WTC11 (cell line): ENCODE measurements around the gene TBC1D4. TPM values are rescaled to one million over a fixed set of nuclear protein-coding genes. Genes with fewer than 3 reads are reported as not detected.

Experiments
- ATAC-seq: fragments of 200-7000 bp; cut with Tn5 transposase; 2 replicates; pipeline ENCODE4 v1.10.0; 2021; ENCODE audit warnings: mild to moderate bottlenecking, moderate library complexity
- CTCF ChIA-PET: fragments of 300-600 bp; sonication (Branson Sonifier 250); formaldehyde crosslinking; loops from one replicate; lab custom pipeline; 2021; ENCODE audit warnings: antibody characterized with exemption; lab: Charles Lee
- POLR2A ChIA-PET: fragments of 350-600 bp; sonication (Branson Sonifier 250); formaldehyde crosslinking; loops from one replicate; lab custom pipeline; 2021; ENCODE audit warnings: antibody characterized with exemption; lab: Charles Lee
- DNase-seq: peaks from one replicate; pipeline ENCODE4 v3.0.0; 2021; ENCODE audit warnings: low spot score
- H3K27ac Mint-ChIP-seq: 2 replicates; pipeline ENCODE4 v1.8.0; 2021; ENCODE audit warnings: mixed read lengths
- H3K27me3 Mint-ChIP-seq: 2 replicates; pipeline ENCODE4 v1.8.0; 2021; ENCODE audit warnings: low read depth, mild to moderate bottlenecking, moderate library complexity, mixed read lengths
- H3K36me3 Mint-ChIP-seq: 2 replicates; pipeline ENCODE4 v1.8.0; 2021; ENCODE audit warnings: mixed read lengths
- H3K4me1 Mint-ChIP-seq: 2 replicates; pipeline ENCODE4 v1.8.0; 2022; ENCODE audit warnings: mixed read lengths
- H3K4me3 Mint-ChIP-seq: 2 replicates; pipeline ENCODE4 v1.8.0; 2021; ENCODE audit warnings: mild to moderate bottlenecking, moderate library complexity, mixed read lengths
- H3K9me3 Mint-ChIP-seq: 2 replicates; pipeline ENCODE4 v1.8.0; 2021; ENCODE audit warnings: mixed read lengths
- GABPB1 ChIP-seq: sonication (generic); formaldehyde crosslinking; IDR thresholded peaks from 2 replicates; pipeline ENCODE4 v1.8.1; 2023; ENCODE audit warnings: mild to moderate bottlenecking, missing genetic modification reagents
- IRF2 ChIP-seq: sonication (generic); formaldehyde crosslinking; IDR thresholded peaks from 2 replicates; pipeline ENCODE4 v1.8.0; 2022; ENCODE audit warnings: low read depth, missing genetic modification reagents, borderline replicate concordance
- NR2C2 ChIP-seq: sonication (generic); formaldehyde crosslinking; IDR thresholded peaks from 2 replicates; pipeline ENCODE4 v1.8.0; 2022; ENCODE audit warnings: mild to moderate bottlenecking, missing genetic modification reagents
- OVOL2 ChIP-seq: fragments of 250-450 bp; sonication (Bioruptor Pico); IDR thresholded peaks from 2 replicates; pipeline ENCODE4 v1.9.0; 2021; ENCODE audit warnings: mild to moderate bottlenecking, borderline replicate concordance
- RELA ChIP-seq: sonication (generic); formaldehyde crosslinking; IDR thresholded peaks from 2 replicates; pipeline ENCODE4 v1.8.1; 2022; ENCODE audit warnings: missing genetic modification reagents, mild to moderate bottlenecking, borderline replicate concordance
- SOX15 ChIP-seq: fragments of 250-450 bp; sonication (Bioruptor Pico); IDR thresholded peaks from 2 replicates; pipeline ENCODE4 v1.9.0; 2021; ENCODE audit warnings: mild to moderate bottlenecking
- ZNF121 ChIP-seq: sonication (generic); formaldehyde crosslinking; IDR thresholded peaks from 2 replicates; pipeline ENCODE4 v1.8.0; 2023; ENCODE audit warnings: missing genetic modification reagents
- ZNF219 ChIP-seq: sonication (generic); formaldehyde crosslinking; IDR thresholded peaks from 2 replicates; pipeline ENCODE4 v1.8.0; 2023; ENCODE audit warnings: missing genetic modification reagents, mild to moderate bottlenecking, borderline replicate concordance
- ZNF281 ChIP-seq: sonication (generic); formaldehyde crosslinking; IDR thresholded peaks from 2 replicates; pipeline ENCODE4 v1.8.0; 2023; ENCODE audit warnings: mild to moderate bottlenecking, missing genetic modification reagents
- ZNF416 ChIP-seq: fragments of 250-450 bp; sonication (Bioruptor Pico); IDR thresholded peaks from 2 replicates; pipeline ENCODE4 v1.9.0; 2021; ENCODE audit warnings: mild to moderate bottlenecking, inconsistent platforms
- total RNA-seq: library from RNA; stranded (reverse); gene quantifications from 3 replicates; pipeline ENCODE4 v1.2.3, GENCODE V29; 2021
- TF ChIP-seq, protein P1 (sequence below): sonication (generic); formaldehyde crosslinking; IDR thresholded peaks from 2 replicates; pipeline ENCODE4 v1.8.1; 2022; ENCODE audit warnings: missing genetic modification reagents, borderline replicate concordance
- TF ChIP-seq, protein P2 (sequence below): sonication (generic); formaldehyde crosslinking; IDR thresholded peaks from 2 replicates; pipeline ENCODE4 v1.8.1; 2022; ENCODE audit warnings: low read depth, mild to moderate bottlenecking, moderate library complexity, missing genetic modification reagents, borderline replicate concordance

The TBC1D4 gene
- total RNA-seq, 1 experiment from 2014 or later, result 37.1 TPM

GRCh38 chr13:75236774-75237173, 245.2 kb downstream of the TBC1D4 start:
- no peak overlapping the region for H3K4me3 Mint-ChIP-seq
- no peak for TF ChIP-seq ZNF281 (CRISPR knock-in tag)
- TF ChIP-seq IRF2 (CRISPR knock-in tag), result no peak
- no peak for TF ChIP-seq ZNF121 (CRISPR knock-in tag)
- TF ChIP-seq ZNF219, result no peak
- no peak for TF ChIP-seq NR2C2 (CRISPR knock-in tag)
- TF ChIP-seq ZNF416 (CRISPR knock-in tag), result no peak
- no peak for TF ChIP-seq SOX15 (CRISPR knock-in tag)
- TF ChIP-seq OVOL2 (CRISPR knock-in tag), result no peak
- no peak for TF ChIP-seq GABPB1
- TF ChIP-seq, protein P1, sequence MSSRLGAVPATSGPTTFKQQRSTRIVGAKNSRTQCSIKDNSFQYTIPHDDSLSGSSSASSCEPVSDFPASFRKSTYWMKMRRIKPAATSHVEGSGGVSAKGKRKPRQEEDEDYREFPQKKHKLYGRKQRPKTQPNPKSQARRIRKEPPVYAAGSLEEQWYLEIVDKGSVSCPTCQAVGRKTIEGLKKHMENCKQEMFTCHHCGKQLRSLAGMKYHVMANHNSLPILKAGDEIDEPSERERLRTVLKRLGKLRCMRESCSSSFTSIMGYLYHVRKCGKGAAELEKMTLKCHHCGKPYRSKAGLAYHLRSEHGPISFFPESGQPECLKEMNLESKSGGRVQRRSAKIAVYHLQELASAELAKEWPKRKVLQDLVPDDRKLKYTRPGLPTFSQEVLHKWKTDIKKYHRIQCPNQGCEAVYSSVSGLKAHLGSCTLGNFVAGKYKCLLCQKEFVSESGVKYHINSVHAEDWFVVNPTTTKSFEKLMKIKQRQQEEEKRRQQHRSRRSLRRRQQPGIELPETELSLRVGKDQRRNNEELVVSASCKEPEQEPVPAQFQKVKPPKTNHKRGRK (CRISPR knock-in tag), result no peak
- TF ChIP-seq RELA (CRISPR knock-in tag), result no peak
- TF ChIP-seq, protein P2, sequence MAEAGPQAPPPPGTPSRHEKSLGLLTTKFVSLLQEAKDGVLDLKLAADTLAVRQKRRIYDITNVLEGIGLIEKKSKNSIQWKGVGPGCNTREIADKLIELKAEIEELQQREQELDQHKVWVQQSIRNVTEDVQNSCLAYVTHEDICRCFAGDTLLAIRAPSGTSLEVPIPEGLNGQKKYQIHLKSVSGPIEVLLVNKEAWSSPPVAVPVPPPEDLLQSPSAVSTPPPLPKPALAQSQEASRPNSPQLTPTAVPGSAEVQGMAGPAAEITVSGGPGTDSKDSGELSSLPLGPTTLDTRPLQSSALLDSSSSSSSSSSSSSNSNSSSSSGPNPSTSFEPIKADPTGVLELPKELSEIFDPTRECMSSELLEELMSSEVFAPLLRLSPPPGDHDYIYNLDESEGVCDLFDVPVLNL (CRISPR knock-in tag), result no peak
- DNase-seq (no peak), ATAC-seq (no peak)
- H3K9me3 Mint-ChIP-seq, result peaks cover 26% of the 10 kb centered on the region
- H3K4me1 Mint-ChIP-seq, result no peaks in the 10 kb centered on the region
- H3K27me3 Mint-ChIP-seq, result peaks cover 2% of the 10 kb centered on the region
- ChIA-PET POLR2A (no interaction called here), CTCF (no interaction called here)
- no peak overlapping the region for H3K27ac Mint-ChIP-seq
- H3K36me3 Mint-ChIP-seq, result no peaks in the 10 kb centered on the region

Other genes starting within 250 kb of the TBC1D4 start
- gene COMMD6, start 55.7 kb upstream of the TBC1D4 start, total RNA-seq, result 94.6 to 136 TPM (median 124 TPM) in 3 replicates
- 41.6 to 46.9 TPM (median 43.1 TPM) in 3 replicates for gene UCHL3, start 67.6 kb upstream of the TBC1D4 start, total RNA-seq
- 15.6 to 18.5 TPM (median 17.4 TPM) in 3 replicates for gene LMO7, start 154.2 kb upstream of the TBC1D4 start, total RNA-seq